Measurements from ENCODE around the gene TBC1D22A. TPM values are rescaled to one million over a fixed set of nuclear protein-coding genes. Genes with fewer than 3 reads are reported as not detected.

TBC1D22A gene
- total and polyA plus RNA-seq, 10 of the 15 experiments (the other 5 are each of a cell fraction or from before 2014, with no cell fraction given): 0.63 to 44.7 (median 27.4) TPM

- TF ChIP-seq MXI1 (IDR thresholded peaks at IDR 0.05; ENCODE audit: low read depth, low read length) (no peak), CREM (IDR thresholded peaks at IDR 0.05; ENCODE audit: low read depth) (no peak), ZNF592 (IDR thresholded peaks at IDR 0.05) (no peak)
Observed at GRCh38 chr22:47204002-47204979, 441.8 kb downstream of the TBC1D22A start (continued).

GRCh38 chr22:47205081-47205491, 442.6 kb downstream of the TBC1D22A start:
- WGBS (ENCODE audit: insufficient coverage, insufficient replicate concordance, low lambda C conversion rate, missing lambda C conversion rate): 45% methylated on average over 13 of the region's 13 CpGs
- SMC1A ChIA-PET (ENCODE audit: uncharacterized antibody, unreplicated experiment): no interaction called here
- no peak for FAIRE-seq
- TF ChIP-seq ZBTB11 (CRISPR knock-in tag; IDR thresholded peaks at IDR 0.05) (no peak), USF1 (IDR thresholded peaks at IDR 0.05; ENCODE audit: borderline replicate concordance, extremely low read length, insufficient read depth, low read depth, low read length) (no peak)
- TF ChIP-seq, protein P1, sequence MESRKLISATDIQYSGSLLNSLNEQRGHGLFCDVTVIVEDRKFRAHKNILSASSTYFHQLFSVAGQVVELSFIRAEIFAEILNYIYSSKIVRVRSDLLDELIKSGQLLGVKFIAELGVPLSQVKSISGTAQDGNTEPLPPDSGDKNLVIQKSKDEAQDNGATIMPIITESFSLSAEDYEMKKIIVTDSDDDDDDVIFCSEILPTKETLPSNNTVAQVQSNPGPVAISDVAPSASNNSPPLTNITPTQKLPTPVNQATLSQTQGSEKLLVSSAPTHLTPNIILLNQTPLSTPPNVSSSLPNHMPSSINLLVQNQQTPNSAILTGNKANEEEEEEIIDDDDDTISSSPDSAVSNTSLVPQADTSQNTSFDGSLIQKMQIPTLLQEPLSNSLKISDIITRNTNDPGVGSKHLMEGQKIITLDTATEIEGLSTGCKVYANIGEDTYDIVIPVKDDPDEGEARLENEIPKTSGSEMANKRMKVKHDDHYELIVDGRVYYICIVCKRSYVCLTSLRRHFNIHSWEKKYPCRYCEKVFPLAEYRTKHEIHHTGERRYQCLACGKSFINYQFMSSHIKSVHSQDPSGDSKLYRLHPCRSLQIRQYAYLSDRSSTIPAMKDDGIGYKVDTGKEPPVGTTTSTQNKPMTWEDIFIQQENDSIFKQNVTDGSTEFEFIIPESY (IDR thresholded peaks at IDR 0.05): no peak

More at GRCh38 chr22:47205081-47205491, 442.6 kb downstream of the TBC1D22A start:
- CTCF ChIA-PET: no interaction called here
- Histone ChIP-seq H3K79me2 (ENCODE audit: control insufficient read depth, insufficient read depth, low read length) (no peaks in the 10 kb centered on the region), H3K4me1 (ENCODE audit: control insufficient read depth, insufficient read depth, low read length) (no peaks in the 10 kb centered on the region), H3K36me3 (ENCODE audit: control insufficient read depth in 2 of 2, insufficient read depth in 2 of 2, low read length in 1 of 2) (no peaks in the 10 kb centered on the region), H3K27me3 (replicated peaks in 1 of 2; ENCODE audit: control insufficient read depth in 2 of 2, insufficient read depth in 2 of 2, low read length in 1 of 2) (no peaks in the 10 kb centered on the region), H2AFZ (ENCODE audit: control insufficient read depth, low read depth, low read length) (no peak overlapping the region), H3K4me3 (no peak overlapping the region), H3K4me2 (ENCODE audit: control insufficient read depth, insufficient read depth) (no peak overlapping the region), H3K27ac (ENCODE audit: control insufficient read depth, insufficient read depth) (no peak overlapping the region), H4K20me1 (ENCODE audit: control insufficient read depth, insufficient read depth) (no peaks in the 10 kb centered on the region), H3K9ac (ENCODE audit: control insufficient read depth, insufficient read depth, low read length) (no peak overlapping the region), H3K9me3 (replicated peaks; ENCODE audit: control insufficient read depth, insufficient read depth, low read length) (no peaks in the 10 kb centered on the region)
- in situ Hi-C loops (cut with MboI): no loop called here
- DNase-seq (ENCODE audit: low read depth, low spot score) (no peak), ATAC-seq (no peak)
- RAD21 ChIA-PET (ENCODE audit: unreplicated experiment): no interaction called here
- POLR2A ChIA-PET: no interaction called here
- intact Hi-C loops (cut with micrococcal nuclease; ENCODE audit: unreplicated experiment): no loop called here
- BruUV-seq (replicated peaks): no TSS peak

All from GM12878 (cell line).